ENCODE measurements around the gene SLC9A3.

SLC9A3 gene

GRCh38 chr5:455806-456205, 68.4 kb downstream of the SLC9A3 start:
- no peak for DNase-seq

GRCh38 chr5:454936-455335, 69.3 kb downstream of the SLC9A3 start:
- DNase-seq = no peak

- DNase-seq = no peak
Observed at GRCh38 chr5:453725-454481, 70.3 kb downstream of the SLC9A3 start.

- DNase-seq = no peak
Observed at GRCh38 chr5:452978-453710, 71.1 kb downstream of the SLC9A3 start.

- DNase-seq = no peak
Observed at GRCh38 chr5:451587-452458, 72.4 kb downstream of the SLC9A3 start.

GRCh38 chr5:449151-449550, 75.1 kb downstream of the SLC9A3 start:
- no peak for DNase-seq

GRCh38 chr5:448766-449090, 75.5 kb downstream of the SLC9A3 start:
- DNase-seq = no peak

GRCh38 chr5:448061-448765, 76.0 kb downstream of the SLC9A3 start:
- DNase-seq = no peak

GRCh38 chr5:447501-447900, 76.7 kb downstream of the SLC9A3 start:
- no peak for DNase-seq

GRCh38 chr5:446883-447263, 77.4 kb downstream of the SLC9A3 start:
- no peak for DNase-seq

GRCh38 chr5:446066-446882, 78.0 kb downstream of the SLC9A3 start:
- no peak for DNase-seq

- DNase-seq = no peak
Observed at GRCh38 chr5:445591-445990, 78.7 kb downstream of the SLC9A3 start.

- no peak for DNase-seq
Observed at GRCh38 chr5:444226-444625, 80.0 kb downstream of the SLC9A3 start.

- DNase-seq = no peak
Observed at GRCh38 chr5:443239-444151, 80.8 kb downstream of the SLC9A3 start.

GRCh38 chr5:442335-443238, 81.7 kb downstream of the SLC9A3 start, which contains the start of gene EXOC3:
Gene EXOC3 (plus strand): TSS chr5:443176. CDS start chr5:446206, 3,030 bp downstream.
- no peak for DNase-seq

GRCh38 chr5:441996-442334, 82.3 kb downstream of the SLC9A3 start:
- DNase-seq = no peak

- no peak for DNase-seq
Observed at GRCh38 chr5:440401-441201, 83.6 kb downstream of the SLC9A3 start.

GRCh38 chr5:439636-440035, 84.6 kb downstream of the SLC9A3 start:
- DNase-seq = no peak

GRCh38 chr5:439181-439580, 85.1 kb downstream of the SLC9A3 start:
- no peak for DNase-seq

Measured in NCI-H187 treated with DMSO at 0.1 percent for 48 hours (cell line).